Measurements from ENCODE around the gene PRR13.
"Not testable (repeated sequence)": the region's sequence is repeated elsewhere in the genome, so short reads cannot be mapped to it uniquely, and the experiment has no call there.

Gene PRR13

DNA sequence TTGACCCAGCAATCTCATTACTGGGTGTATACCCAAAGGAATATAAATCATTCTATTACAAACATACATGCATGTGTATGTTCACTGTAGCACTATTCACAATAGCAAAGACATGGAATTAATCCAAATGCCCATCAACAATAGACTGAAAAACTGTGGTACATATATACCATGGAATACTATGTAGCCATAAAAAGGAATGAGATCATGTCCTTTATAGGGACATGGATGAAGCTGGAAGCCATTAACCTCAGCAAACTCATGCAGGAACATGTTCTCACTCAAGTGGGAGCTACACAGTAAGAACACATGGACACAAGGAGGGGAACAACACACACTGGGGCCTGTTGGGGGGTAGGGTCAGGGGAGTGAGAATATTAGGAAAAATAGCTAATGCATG is 2.0 kb upstream of the PRR13 start:
- not testable (repeated sequence) for DNase-seq

DNA sequence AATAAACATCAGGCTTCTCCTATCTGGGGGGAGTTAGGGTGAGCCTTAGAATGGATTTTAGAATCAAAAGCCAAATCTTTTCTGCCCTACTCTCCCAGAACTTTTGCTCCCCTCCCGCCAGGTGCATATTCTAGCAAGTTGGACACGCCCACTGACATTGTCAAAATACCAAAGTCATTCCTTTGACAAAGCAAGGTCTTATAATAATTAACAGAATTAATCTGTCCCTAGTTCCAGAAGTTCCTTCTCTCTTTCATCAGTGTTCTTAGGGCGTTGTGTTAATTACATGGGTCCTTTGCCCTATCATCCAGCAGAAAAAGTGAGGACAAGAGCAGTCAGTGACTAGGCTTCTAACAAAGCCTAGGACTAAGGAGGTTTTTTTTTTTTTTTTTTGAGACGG is 2.4 kb downstream of the PRR13 start:
- no peak for DNase-seq

- not testable (repeated sequence) for DNase-seq
Observed at GRCh38 chr12:53444593-53445325, 3.2 kb downstream of the PRR13 start.

GRCh38 chr12:53450936-53451335 is 9.4 kb downstream of the PRR13 start:
- DNase-seq = no peak

- DNase-seq = peak; percentile 99
Observed at GRCh38 chr12:53451661-53452158, 10.2 kb downstream of the PRR13 start, which contains the start of gene PCBP2. Gene PCBP2, plus strand, starts transcription at chr12:53452102. Its CDS starts 2,699 bp downstream, at chr12:53454801.

- peak; percentile 61 for DNase-seq
Observed at GRCh38 chr12:53452159-53453077, 10.9 kb downstream of the PRR13 start.

GRCh38 chr12:53453953-53454640 is 12.6 kb downstream of the PRR13 start:
- no peak for DNase-seq

DNA sequence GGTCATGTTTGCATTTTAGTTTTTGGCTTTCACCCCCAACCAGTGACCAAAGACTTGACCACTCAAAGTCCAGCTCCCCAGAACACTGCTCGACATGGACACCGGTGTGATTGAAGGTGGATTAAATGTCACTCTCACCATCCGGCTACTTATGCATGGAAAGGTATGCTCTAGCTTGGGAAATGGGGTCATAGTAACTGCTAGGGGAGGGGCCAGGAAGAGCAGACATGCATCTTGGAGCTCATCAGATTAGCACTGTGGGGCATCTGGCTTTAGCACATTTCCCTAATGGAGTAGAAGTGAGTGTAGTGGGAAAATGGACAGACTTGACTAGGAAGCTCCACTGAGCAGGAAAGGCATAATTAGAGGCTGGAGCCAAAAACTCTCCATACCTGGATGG is 13.2 kb downstream of the PRR13 start:
- DNase-seq = no peak

DNA sequence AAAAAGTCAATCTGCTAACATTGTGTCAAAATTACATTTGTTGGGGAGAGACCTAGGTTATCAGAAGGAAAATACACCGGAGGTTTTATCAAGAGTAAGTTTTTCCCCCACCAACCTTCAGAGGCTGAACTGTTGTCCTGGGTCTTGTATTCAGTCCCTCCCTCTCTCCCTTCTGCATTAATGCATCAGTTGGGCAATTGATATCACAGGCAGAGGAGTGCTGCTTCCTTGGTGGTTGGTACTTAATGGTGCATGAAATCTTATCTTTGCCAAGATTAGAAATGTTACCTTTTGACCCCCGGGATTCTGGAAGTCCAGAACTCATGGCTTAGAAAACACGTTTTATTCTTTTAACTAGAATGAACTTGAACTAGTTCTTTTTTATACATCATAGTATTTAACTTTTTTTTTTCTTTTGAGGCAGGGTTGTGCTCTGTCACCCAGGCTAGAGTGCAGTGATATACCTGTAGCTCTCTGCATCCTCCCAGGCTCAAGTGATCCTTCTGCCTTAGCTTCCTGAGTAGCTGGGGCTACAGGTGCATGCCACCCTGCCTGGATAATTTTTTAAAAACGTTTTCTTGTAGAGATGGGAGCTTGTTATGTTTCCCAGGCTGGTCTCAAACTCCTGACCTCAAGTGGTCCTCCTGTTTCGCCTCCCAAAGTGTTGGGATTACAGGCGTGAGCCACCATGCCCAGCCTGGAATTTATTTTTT is 15.3 kb downstream of the PRR13 start:
- DNase-seq = no peak

- no peak for DNase-seq
Observed at GRCh38 chr12:53459097-53459496, 17.6 kb downstream of the PRR13 start.

DNA sequence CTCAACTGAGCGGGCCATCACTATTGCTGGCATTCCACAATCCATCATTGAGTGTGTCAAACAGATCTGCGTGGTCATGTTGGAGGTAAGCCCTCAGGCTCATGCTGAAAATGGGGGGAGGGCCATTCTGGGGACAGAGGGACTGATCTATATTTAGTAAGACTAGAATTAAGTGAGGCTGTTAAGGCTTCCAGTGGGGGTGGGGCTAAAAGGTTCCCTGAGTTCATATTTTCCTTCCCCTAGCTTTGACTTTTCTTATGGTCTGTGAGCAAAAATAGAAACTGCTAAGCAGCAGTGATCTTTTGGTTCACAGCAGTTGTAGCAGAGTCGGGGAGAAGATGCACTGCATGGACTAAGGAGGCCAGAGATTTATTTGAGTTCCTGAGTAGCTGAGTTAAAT is 19.5 kb downstream of the PRR13 start:
- no peak for DNase-seq

DNA sequence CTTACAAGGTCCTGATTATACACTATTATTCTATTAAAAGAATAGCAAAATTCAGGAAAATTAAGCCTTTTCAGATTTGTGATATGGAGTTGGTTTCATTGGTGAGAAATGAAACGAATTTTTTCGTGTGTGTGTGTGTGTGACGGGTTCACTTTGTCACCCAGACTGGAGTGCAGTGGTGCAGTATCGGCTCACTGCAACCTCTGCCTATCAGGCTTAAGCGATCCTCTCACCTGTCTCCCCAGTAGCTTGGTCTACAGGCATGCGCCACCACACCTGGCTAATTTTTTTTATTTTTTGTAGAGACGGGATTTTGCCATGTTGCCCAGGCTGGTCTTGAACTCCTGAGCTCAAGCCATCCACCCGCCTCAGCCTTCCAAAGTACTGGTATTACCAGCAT is 20.1 kb downstream of the PRR13 start:
- no peak for DNase-seq

DNA sequence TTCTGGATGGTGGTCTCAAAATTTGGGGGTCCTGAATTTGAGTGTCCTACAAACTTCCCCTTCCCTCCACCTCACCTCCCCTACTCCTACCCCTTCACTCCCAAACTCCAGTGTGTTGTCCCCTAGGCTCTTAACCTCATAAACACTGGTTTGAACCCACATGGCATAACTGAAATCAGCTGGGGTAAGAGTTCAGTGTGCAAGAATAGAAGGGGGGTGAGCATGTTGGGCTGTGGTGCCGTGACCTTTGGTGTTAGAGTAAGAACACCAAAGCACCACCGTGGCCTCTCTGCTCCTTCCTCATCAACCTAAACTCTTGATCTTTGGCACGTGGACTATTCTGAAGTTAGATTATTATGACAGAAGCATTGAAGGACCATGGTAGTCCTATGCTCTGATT is 21.4 kb downstream of the PRR13 start:
- DNase-seq = no peak

DNA sequence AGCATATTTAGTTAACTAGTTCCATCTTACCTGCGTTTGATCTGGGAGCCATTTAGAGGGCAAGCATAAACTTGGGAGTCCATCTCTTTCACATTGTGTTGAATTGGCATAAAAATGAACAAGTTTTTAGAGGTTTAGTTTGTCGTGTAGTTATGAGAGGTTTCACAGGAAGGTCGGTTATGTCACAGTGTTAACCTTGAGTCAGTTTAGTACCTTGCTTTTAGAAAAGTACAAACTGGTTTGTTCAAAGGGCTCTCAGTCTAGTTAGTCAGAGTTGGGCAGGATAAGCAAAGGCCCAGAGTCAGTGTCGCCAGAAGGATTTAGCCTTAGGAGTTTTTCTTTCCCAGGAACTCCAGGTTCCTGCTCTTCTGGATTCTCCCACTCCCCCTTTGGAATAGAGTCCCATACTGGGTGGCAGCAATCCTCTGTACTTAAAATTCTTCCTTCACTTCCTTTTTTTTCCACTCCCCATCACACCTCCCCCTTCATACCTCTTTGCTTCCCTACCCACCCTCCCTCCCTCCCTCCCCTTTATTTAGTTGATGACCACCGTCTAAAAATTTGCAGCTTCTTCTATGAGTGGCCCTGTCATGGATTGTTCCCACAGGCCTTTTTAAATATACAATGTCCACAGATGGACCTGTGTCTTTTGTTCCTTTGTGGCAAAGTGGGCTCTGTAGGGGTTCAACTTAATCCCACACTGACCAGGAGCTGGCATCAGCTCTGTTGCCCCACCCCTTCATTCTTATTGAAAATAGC is 22.4 kb downstream of the PRR13 start:
- no peak for DNase-seq

GRCh38 chr12:53464685-53465418 is 23.3 kb downstream of the PRR13 start:
- DNase-seq = no peak

- no peak for DNase-seq
Observed at GRCh38 chr12:53465679-53466078, 24.1 kb downstream of the PRR13 start.

- no peak for DNase-seq
Observed at GRCh38 chr12:53466640-53467039, 25.1 kb downstream of the PRR13 start.

DNA sequence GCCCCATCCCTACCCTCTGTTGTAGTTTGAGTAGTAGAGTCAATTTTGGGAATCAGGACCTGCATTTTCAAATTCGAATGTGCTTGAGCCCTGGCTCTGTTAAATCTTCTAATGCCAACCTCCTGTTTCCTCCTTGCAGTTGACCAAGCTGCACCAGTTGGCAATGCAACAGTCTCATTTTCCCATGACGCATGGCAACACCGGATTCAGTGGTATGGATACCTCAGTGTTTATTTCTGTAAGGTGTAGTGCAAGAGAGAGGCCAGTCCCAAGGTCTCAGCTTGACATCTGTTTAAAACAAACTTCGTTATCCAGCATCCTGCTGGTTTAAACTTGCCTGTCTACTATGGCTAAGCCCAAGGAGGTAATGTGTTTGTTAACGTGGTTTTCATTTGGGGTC is 25.5 kb downstream of the PRR13 start:
- no peak for DNase-seq

DNA sequence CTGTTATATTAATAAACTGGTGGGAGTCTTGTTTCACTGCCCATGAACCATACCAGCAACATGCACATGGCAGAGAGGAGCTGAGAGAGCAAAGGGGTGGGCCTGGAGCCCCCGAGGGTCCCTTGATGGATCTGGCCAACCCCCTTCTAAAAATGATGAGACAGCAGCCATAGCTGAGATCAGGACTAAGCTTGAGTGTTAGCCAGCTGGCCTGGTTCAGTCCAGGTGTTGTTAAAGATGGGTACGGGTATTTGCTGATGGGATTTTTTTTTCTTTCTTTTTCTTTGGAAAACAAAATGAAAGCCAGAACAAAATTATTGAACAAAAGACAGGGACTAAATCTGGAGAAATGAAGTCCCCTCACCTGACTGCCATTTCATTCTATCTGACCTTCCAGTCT is 26.3 kb downstream of the PRR13 start:
- no peak for DNase-seq

DNA sequence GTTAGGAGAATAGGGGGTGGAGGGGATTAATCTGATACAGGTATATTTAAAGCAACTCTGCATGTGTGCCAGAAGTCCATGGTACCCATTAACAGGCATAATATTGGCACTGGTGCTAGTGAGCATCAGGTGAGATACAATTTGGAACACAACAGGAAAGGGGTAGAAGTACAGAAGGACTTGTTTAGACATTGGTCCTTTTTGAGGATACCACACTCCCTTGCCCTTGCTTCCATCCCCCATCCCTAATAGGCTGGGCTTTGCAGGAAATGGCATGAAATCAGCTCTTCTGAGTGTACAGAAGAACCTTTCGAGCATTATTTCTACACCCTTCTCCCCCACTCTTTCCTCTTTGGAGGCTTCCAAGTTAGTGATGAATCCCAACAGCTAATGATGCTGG is 26.7 kb downstream of the PRR13 start:
- DNase-seq = no peak

DNA sequence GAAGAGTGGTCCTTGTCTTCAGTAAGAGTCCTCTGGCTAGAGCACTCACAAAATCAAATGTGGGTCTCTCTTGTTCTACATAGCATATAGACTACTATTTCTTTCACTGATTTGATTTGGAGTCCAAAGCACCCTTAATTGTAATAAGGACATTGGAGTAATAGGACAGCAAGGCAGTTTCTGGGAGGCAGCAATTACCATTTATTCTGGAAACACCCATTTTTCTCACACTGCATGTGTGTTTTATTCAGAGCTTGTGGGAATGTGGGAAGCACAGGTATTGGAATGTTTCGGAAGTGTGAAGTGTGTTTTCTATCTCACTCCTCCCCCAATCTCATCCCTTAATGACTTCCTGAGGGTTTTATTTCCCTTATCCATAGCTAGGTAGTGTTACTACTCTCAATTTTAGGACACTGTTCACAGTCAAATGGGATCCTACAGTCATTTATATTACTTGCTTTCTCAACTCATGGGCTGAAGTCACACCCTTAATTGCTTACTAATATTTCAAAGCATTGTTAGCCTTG is 30.6 kb downstream of the PRR13 start:
- DNase-seq = no peak

Measured in NCI-H510A treated with DMSO at 0.1 percent for 48 hours (cell line).